GM19035 (cell line): ENCODE data around the gene ADAMTS5.

Experiments
- ATAC-seq: cut with Tn5 transposase; IDR thresholded peaks from one replicate; pipeline ENCODE4 v1.9.1; 2021; ENCODE audit not compliant: unreplicated experiment

Gene ADAMTS5

GRCh38 chr21:26949830-26950229, 17.1 kb downstream of the ADAMTS5 start:
- no peak for ATAC-seq

GRCh38 chr21:26948194-26948593, 18.7 kb downstream of the ADAMTS5 start:
- no peak for ATAC-seq

GRCh38 chr21:26946744-26947446, 20.0 kb downstream of the ADAMTS5 start:
- no peak for ATAC-seq

- ATAC-seq: no peak
Observed at GRCh38 chr21:26945916-26946675, 20.8 kb downstream of the ADAMTS5 start.

GRCh38 chr21:26943921-26944320, 23.0 kb downstream of the ADAMTS5 start:
- ATAC-seq: no peak

- no peak for ATAC-seq
Observed at GRCh38 chr21:26941421-26941820, 25.5 kb downstream of the ADAMTS5 start.

- ATAC-seq: no peak
Observed at GRCh38 chr21:26939601-26940111, 27.2 kb downstream of the ADAMTS5 start.

- no peak for ATAC-seq
Observed at GRCh38 chr21:26936641-26937040, 30.2 kb downstream of the ADAMTS5 start.

- ATAC-seq: no peak
Observed at GRCh38 chr21:26935977-26936376, 30.9 kb downstream of the ADAMTS5 start.

GRCh38 chr21:26934383-26934782, 32.5 kb downstream of the ADAMTS5 start:
- ATAC-seq: no peak

- ATAC-seq: no peak
Observed at GRCh38 chr21:26933448-26933847, 33.4 kb downstream of the ADAMTS5 start.

- ATAC-seq: no peak
Observed at GRCh38 chr21:26925636-26926035, 41.3 kb downstream of the ADAMTS5 start.

- no peak for ATAC-seq
Observed at GRCh38 chr21:26925122-26925521, 41.8 kb downstream of the ADAMTS5 start.

- ATAC-seq: no peak
Observed at GRCh38 chr21:26923986-26924385, 42.9 kb downstream of the ADAMTS5 start.

- no peak for ATAC-seq
Observed at GRCh38 chr21:26920055-26920454, 46.8 kb downstream of the ADAMTS5 start.

GRCh38 chr21:26918323-26919079, 48.4 kb downstream of the ADAMTS5 start:
- ATAC-seq: no peak

- no peak for ATAC-seq
Observed at GRCh38 chr21:26916799-26917198, 50.1 kb downstream of the ADAMTS5 start.

- ATAC-seq: no peak
Observed at GRCh38 chr21:26914557-26914956, 52.3 kb downstream of the ADAMTS5 start.

- no peak for ATAC-seq
Observed at GRCh38 chr21:26912466-26912865, 54.4 kb downstream of the ADAMTS5 start.

GRCh38 chr21:26909972-26910371, 56.9 kb downstream of the ADAMTS5 start:
- ATAC-seq: no peak

GRCh38 chr21:26900980-26901379, 65.9 kb downstream of the ADAMTS5 start:
- ATAC-seq: no peak

GRCh38 chr21:26892151-26892550, 74.7 kb downstream of the ADAMTS5 start:
- no peak for ATAC-seq
